Kidney (tissue), 14 donors: Measurements from ENCODE around the gene CHRNE. TPM values are rescaled to one million over a fixed set of nuclear protein-coding genes. Genes with fewer than 3 reads are reported as not detected.

Source experiments
- DNase-seq, 5 donors: peaks; one replicate each; pipeline ENCODE4 v3.0.0-alpha.2; 2013 to 2020
- FAIRE-seq: peaks from 2 replicates; lab custom pipeline; 2012; peaks lifted over from hg19 to GRCh38; lab: Jason Lieb, UNC
- H3K27ac ChIP-seq, 2 donors: one replicate each; pipeline ENCODE4 v1.7.0; 2013; ENCODE audit warnings: low read depth in 2 of 2, low read length in 2 of 2, inconsistent platforms in 1 of 2
- H3K27me3 ChIP-seq: one replicate; pipeline ENCODE4 v1.7.1; 2013; ENCODE audit warnings: low read length, inconsistent platforms; ENCODE audit not compliant: control insufficient read depth, insufficient read depth
- H3K36me3 ChIP-seq, 3 donors: one replicate each; pipeline versions ENCODE4 v1.7.0 to v1.7.1; 2013; ENCODE audit warnings: low read length in 3 of 3, control low read depth in 1 of 3, inconsistent platforms in 1 of 3; ENCODE audit not compliant: insufficient read depth in 3 of 3, control insufficient read depth in 2 of 3
- H3K4me1 ChIP-seq, 3 donors: one replicate each; pipeline versions ENCODE4 v1.7.0 to v1.7.1; 2013; ENCODE audit warnings: low read length in 3 of 3, inconsistent platforms in 1 of 3, low read depth in 1 of 3; ENCODE audit not compliant: control insufficient read depth in 2 of 3, insufficient read depth in 2 of 3
- H3K4me3 ChIP-seq, 3 donors: one replicate each; pipeline versions ENCODE4 v1.7.0 to v1.8.1; 2013; ENCODE audit warnings: low read length in 3 of 3, control low read depth in 1 of 3, inconsistent platforms in 1 of 3
- H3K9ac ChIP-seq, 3 donors: one replicate each; pipeline versions ENCODE4 v1.7.0 to v1.7.1; 2013; ENCODE audit warnings: low read length in 3 of 3, control low read depth in 1 of 3, inconsistent platforms in 1 of 3
- H3K9me3 ChIP-seq, 3 donors: one replicate each; pipeline versions ENCODE4 v1.7.0 to v1.7.1; 2013; ENCODE audit warnings: low read length in 3 of 3, control low read depth in 1 of 3, inconsistent platforms in 1 of 3; ENCODE audit not compliant: control insufficient read depth in 2 of 3, insufficient read depth in 1 of 3
- intact Hi-C: fragments of 100-400 bp; cut with DNase I; formaldehyde crosslinking; loops from one replicate; pipeline ENCODE4 v1.11.1; 2022
- polyA plus RNA-seq: library from polyadenylated mRNA; stranded (reverse); fragments of 350-450 nt; fragmentation: Illumina TruSeq; extraction: RNeasy Lipid Tissue Mini Kit (QIAGEN cat#74804); gene quantifications from one replicate; pipeline ENCODE4 v1.2.3, GENCODE V29; 2014; ENCODE audit warnings: low read depth, low replicate concordance; ENCODE audit not compliant: insufficient read depth
- total RNA-seq: library from RNA; stranded (reverse); fragmentation: NEBNext Ultra II Directional; extraction: Animal tissue kit (Norgen Biotek cat#: 25700); gene quantifications from one replicate; pipeline ENCODE4 v1.2.1, GENCODE V29; 2021
- TF ChIP-seq, protein P1 (sequence below): IDR thresholded peaks from 3 replicates; pipeline ENCODE4 v1.5.1; 2012; ENCODE audit warnings: mild to moderate bottlenecking, moderate library complexity, borderline replicate concordance; ENCODE audit not compliant: insufficient read depth; ENCODE audit errors: extremely low read depth
- donor health status: control.
- donor health status: control.
- donor health status: control.
- donor health status: control.
- donor health status: control.
- donor health status: DM: yes; HTN: yes; CAD: no.
- donor health status: Normal renal cell carcinoma (clear cell type).

The CHRNE gene
- total and polyA plus RNA-seq, 2 donors from 2014 or later = 0.82 to 1.3 TPM

DNA sequence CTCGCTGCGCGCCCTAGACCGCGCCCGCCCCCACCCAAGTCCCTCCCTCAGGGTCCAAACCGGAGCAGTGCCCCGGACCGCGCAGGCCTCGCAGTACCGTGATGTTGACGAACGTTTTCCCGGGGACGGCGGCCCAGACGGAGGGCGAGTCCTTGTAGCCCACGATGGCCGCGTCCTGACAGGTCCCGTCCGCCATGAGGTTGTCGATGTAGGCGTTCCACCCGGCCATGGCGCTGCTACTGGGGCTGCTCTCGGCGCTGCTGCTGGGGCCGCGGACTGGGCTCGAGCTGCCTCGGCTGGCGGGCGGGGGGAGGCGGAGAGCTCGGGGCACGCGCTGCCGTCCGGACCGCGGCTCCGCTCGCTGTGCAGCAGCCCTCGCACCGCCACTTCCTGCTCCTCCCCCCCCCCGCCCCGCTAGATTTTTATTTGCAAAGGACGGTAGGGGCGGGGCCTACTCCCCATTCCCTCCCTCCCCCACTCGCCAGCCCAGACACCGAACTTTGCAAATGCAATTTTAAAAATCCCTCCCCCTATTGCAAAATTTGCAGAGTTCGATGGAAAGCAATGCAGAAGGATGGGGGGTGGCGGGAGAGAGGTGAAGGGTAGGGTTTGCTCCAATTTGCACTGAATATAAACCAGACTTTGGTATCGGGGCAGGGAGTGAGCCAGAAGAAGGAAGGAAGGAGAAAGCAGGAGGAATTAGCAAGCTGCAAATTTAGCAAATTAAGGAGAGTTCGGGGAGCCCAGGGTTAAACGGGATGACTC is 45.5 kb upstream of the CHRNE start, which contains the start of gene PFN1:
Gene PFN1 (minus strand): TSS at position 365 of the 765 bp plus-strand sequence. CDS start 136 bp downstream, at position 229.
- TF ChIP-seq, protein P1, sequence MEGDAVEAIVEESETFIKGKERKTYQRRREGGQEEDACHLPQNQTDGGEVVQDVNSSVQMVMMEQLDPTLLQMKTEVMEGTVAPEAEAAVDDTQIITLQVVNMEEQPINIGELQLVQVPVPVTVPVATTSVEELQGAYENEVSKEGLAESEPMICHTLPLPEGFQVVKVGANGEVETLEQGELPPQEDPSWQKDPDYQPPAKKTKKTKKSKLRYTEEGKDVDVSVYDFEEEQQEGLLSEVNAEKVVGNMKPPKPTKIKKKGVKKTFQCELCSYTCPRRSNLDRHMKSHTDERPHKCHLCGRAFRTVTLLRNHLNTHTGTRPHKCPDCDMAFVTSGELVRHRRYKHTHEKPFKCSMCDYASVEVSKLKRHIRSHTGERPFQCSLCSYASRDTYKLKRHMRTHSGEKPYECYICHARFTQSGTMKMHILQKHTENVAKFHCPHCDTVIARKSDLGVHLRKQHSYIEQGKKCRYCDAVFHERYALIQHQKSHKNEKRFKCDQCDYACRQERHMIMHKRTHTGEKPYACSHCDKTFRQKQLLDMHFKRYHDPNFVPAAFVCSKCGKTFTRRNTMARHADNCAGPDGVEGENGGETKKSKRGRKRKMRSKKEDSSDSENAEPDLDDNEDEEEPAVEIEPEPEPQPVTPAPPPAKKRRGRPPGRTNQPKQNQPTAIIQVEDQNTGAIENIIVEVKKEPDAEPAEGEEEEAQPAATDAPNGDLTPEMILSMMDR = no peak
- FAIRE-seq (no peak), DNase-seq (peak; percentile 90 to 96 (median 94))
- Histone ChIP-seq H3K27me3 (no peaks in the 10 kb centered on the region), H3K36me3 (peaks cover 6 to 21% (median 11%) of the 10 kb centered on the region in 3 donors), H3K4me3 (peak within 1 kb of the TSS; percentile 83 to 95 (median 85)), H3K27ac (peak within 1 kb of the TSS; percentile 97 to 98), H3K9me3 (no peaks in the 10 kb centered on the region), H3K9ac (peak within 1 kb of the TSS; percentile 72 to 87 (median 86)), H3K4me1 (peaks cover 0 to 29% (median 14%) of the 10 kb centered on the region in 3 donors)
- intact Hi-C loops = no loop called here

DNA sequence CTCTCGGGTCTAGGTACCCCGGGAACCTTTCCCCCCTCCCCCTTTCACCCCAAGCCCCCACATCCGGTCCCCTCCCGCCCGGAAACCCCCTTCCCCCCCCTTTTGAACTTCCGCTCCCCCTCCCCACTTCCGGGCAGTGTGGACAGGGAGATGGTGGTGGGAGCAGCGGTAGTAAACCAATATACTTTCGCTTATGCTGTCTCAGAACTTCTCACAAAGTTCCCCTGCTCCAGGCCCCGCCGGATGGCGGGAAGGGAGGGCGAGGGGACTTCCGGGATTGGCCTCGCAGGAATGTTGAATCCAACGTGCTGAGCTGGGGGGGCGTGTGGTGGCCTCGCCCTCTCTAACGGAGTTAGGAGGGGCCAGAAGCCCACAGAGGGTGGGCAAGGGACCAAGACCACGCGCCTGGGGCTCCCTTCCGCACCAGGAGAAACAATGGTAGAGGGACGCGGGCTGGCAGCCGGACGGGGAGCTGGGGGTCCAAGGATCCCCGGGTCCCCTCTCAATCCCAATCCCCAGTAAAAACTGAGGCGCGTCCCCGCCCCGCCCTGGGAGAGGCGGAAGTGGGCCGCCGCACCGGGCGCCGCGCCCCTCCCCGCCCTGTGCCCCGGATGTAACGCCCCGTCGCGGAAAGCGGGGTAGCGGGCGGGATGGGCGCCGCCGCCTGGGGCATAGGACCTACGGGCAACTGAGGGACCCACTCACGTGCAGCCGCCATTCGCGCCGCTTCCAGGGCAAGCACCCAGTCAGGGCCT is 44.7 kb upstream of the CHRNE start:
- Histone ChIP-seq H3K4me3 (peak overlapping the region; percentile 77 to 95 (median 83)), H3K27ac (peak overlapping the region; percentile 97 to 98), H3K36me3 (peaks cover 6 to 26% (median 18%) of the 10 kb centered on the region in 3 donors), H3K9ac (peak overlapping the region; percentile 72 to 87 (median 86)), H3K4me1 (peaks cover 0 to 32% (median 14%) of the 10 kb centered on the region in 3 donors), H3K9me3 (no peaks in the 10 kb centered on the region), H3K27me3 (no peaks in the 10 kb centered on the region)
- TF ChIP-seq, protein P1 = no peak
- intact Hi-C loops = no loop called here
- no peak for FAIRE-seq
- peak; percentile 72 to 91 (median 87) for DNase-seq

DNA sequence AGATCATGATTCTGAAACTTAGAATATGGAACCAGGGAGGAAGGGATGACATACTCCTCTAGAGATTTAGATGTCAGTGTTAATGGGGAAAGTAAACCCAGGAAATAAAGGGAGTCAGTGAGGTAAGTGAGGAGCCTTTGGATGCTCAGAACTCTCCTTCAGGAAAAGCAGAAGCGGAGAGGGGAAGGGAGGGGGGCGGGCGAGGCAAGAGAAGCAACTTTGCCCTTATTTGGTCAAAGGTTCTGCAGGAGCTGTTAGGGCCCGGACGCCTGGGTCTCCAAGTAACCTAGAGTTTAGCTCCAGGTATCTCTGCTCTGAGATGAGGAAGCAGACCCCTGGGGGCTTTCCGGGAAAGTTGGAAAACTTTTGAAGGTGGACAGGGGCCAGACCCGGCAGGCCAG is 44.1 kb upstream of the CHRNE start:
- TF ChIP-seq, protein P1 = no peak
- Histone ChIP-seq H3K27me3 (no peaks in the 10 kb centered on the region), H3K4me1 (peaks cover 0 to 33% (median 14%) of the 10 kb centered on the region in 3 donors), H3K27ac (peak overlapping the region; percentile 63 to 98), H3K9ac (peak overlapping the region in 2 of 3 donors; percentile 18 to 73), H3K36me3 (peaks cover 6 to 30% (median 21%) of the 10 kb centered on the region in 3 donors), H3K4me3 (peak overlapping the region; percentile 40 to 95 (median 83)), H3K9me3 (no peaks in the 10 kb centered on the region)
- intact Hi-C loops = no loop called here
- DNase-seq (peak in 1 of 5 donors; percentile 64), FAIRE-seq (no peak)
